ENCODE measurements around the gene RETN. TPM values are rescaled to one million over a fixed set of nuclear protein-coding genes. Genes with fewer than 3 reads are reported as not detected.

RETN gene
- polyA plus RNA-seq, 1 of the 3 experiments (the other 2 are of a cell fraction), result not detected

DNA sequence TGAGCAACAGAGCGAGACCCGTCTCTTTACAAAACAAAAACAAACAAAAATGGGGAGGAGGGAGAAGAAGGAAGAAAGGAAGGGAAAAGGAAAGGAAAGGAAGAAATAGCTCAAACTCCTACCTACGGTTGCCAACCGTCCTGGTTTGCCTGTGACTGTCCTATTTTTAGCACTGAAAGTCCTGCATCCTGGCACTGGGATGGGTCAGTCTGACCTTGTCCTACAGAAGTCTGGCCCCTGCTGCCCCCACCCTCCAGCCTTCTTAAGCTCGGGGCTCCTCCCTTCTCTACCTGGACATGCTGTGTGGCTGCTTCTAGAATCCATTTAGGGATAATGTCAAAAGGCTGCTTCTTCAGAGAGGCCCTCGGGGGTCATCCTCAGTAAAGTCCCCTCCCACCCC is 33.2 kb upstream of the RETN start:
- H3F3A ChIP-seq (replicated peaks; ENCODE audit: insufficient read depth), result peaks cover 4% of the 10 kb centered on the region
- DNase-seq, result no peak
- H2AFZ ChIP-seq (ENCODE audit: low read depth), result no peak overlapping the region
- H3K36me3 ChIP-seq (replicated peaks in 1 of 2; ENCODE audit: control insufficient read depth in 1 of 2, insufficient read depth in 2 of 2, low read length in 1 of 2), result no peaks in the 10 kb centered on the region
- POLR2A ChIA-PET, result interaction anchor here (1.2 kb wide), 1 partner anchor 45 kb away, joined by 3 read pairs; the partner anchor contains the start of gene TRAPPC5
- H3K9me3 ChIP-seq, result no peaks in the 10 kb centered on the region
- CTCF ChIA-PET, result interaction anchor here (1.1 to 5.5 kb wide), 5 partner anchors 9 to 163 kb away, joined by 5 to 25 read pairs (median 7); partner anchors contain the start of gene TRAPPC5
- TF ChIP-seq, protein P1, sequence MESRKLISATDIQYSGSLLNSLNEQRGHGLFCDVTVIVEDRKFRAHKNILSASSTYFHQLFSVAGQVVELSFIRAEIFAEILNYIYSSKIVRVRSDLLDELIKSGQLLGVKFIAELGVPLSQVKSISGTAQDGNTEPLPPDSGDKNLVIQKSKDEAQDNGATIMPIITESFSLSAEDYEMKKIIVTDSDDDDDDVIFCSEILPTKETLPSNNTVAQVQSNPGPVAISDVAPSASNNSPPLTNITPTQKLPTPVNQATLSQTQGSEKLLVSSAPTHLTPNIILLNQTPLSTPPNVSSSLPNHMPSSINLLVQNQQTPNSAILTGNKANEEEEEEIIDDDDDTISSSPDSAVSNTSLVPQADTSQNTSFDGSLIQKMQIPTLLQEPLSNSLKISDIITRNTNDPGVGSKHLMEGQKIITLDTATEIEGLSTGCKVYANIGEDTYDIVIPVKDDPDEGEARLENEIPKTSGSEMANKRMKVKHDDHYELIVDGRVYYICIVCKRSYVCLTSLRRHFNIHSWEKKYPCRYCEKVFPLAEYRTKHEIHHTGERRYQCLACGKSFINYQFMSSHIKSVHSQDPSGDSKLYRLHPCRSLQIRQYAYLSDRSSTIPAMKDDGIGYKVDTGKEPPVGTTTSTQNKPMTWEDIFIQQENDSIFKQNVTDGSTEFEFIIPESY (IDR thresholded peaks at IDR 0.05; ENCODE audit: borderline replicate concordance, low read depth), result no peak
- TF ChIP-seq RCOR1 (IDR thresholded peaks at IDR 0.05; ENCODE audit: low read length), result no peak
- TF ChIP-seq ELF1 (IDR thresholded peaks at IDR 0.05), result no peak
- TF ChIP-seq TEAD4 (IDR thresholded peaks at IDR 0.05; ENCODE audit: borderline replicate concordance, insufficient read depth), result no peak
- TF ChIP-seq, protein P2, sequence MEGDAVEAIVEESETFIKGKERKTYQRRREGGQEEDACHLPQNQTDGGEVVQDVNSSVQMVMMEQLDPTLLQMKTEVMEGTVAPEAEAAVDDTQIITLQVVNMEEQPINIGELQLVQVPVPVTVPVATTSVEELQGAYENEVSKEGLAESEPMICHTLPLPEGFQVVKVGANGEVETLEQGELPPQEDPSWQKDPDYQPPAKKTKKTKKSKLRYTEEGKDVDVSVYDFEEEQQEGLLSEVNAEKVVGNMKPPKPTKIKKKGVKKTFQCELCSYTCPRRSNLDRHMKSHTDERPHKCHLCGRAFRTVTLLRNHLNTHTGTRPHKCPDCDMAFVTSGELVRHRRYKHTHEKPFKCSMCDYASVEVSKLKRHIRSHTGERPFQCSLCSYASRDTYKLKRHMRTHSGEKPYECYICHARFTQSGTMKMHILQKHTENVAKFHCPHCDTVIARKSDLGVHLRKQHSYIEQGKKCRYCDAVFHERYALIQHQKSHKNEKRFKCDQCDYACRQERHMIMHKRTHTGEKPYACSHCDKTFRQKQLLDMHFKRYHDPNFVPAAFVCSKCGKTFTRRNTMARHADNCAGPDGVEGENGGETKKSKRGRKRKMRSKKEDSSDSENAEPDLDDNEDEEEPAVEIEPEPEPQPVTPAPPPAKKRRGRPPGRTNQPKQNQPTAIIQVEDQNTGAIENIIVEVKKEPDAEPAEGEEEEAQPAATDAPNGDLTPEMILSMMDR (IDR thresholded peaks at IDR 0.05), result no peak
- TF ChIP-seq SIN3A (IDR thresholded peaks at IDR 0.05; ENCODE audit: borderline replicate concordance, low read depth, low read length), result no peak
- no peak for TF ChIP-seq RAD21 (IDR thresholded peaks at IDR 0.05; ENCODE audit: low read length)
- TF ChIP-seq, protein P3, sequence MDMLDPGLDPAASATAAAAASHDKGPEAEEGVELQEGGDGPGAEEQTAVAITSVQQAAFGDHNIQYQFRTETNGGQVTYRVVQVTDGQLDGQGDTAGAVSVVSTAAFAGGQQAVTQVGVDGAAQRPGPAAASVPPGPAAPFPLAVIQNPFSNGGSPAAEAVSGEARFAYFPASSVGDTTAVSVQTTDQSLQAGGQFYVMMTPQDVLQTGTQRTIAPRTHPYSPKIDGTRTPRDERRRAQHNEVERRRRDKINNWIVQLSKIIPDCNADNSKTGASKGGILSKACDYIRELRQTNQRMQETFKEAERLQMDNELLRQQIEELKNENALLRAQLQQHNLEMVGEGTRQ (IDR thresholded peaks at IDR 0.05; ENCODE audit: borderline replicate concordance, low read depth, low read length), result no peak
- no peak for TF ChIP-seq RXRA (IDR thresholded peaks at IDR 0.05; ENCODE audit: borderline replicate concordance, low read depth)
- TF ChIP-seq FOXM1 (IDR thresholded peaks at IDR 0.05; ENCODE audit: low read depth), result no peak
- TF ChIP-seq, protein P4, sequence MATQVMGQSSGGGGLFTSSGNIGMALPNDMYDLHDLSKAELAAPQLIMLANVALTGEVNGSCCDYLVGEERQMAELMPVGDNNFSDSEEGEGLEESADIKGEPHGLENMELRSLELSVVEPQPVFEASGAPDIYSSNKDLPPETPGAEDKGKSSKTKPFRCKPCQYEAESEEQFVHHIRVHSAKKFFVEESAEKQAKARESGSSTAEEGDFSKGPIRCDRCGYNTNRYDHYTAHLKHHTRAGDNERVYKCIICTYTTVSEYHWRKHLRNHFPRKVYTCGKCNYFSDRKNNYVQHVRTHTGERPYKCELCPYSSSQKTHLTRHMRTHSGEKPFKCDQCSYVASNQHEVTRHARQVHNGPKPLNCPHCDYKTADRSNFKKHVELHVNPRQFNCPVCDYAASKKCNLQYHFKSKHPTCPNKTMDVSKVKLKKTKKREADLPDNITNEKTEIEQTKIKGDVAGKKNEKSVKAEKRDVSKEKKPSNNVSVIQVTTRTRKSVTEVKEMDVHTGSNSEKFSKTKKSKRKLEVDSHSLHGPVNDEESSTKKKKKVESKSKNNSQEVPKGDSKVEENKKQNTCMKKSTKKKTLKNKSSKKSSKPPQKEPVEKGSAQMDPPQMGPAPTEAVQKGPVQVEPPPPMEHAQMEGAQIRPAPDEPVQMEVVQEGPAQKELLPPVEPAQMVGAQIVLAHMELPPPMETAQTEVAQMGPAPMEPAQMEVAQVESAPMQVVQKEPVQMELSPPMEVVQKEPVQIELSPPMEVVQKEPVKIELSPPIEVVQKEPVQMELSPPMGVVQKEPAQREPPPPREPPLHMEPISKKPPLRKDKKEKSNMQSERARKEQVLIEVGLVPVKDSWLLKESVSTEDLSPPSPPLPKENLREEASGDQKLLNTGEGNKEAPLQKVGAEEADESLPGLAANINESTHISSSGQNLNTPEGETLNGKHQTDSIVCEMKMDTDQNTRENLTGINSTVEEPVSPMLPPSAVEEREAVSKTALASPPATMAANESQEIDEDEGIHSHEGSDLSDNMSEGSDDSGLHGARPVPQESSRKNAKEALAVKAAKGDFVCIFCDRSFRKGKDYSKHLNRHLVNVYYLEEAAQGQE (IDR thresholded peaks at IDR 0.05; ENCODE audit: low read depth, low read length), result no peak
- TF ChIP-seq GATA2 (CRISPR knock-in tag; IDR thresholded peaks at IDR 0.05), result no peak
- no peak for TF ChIP-seq FOSL2 (IDR thresholded peaks at IDR 0.05; ENCODE audit: borderline replicate concordance, low read depth)
- no peak for TF ChIP-seq FOXJ3 (CRISPR knock-in tag; IDR thresholded peaks at IDR 0.05)
- TF ChIP-seq TCF12 (IDR thresholded peaks at IDR 0.05), result no peak
- no peak for TF ChIP-seq MXI1 (IDR thresholded peaks at IDR 0.05; ENCODE audit: low read depth, low read length)
- H3K27ac ChIP-seq (ENCODE audit: low read depth in 2 of 2, low read length in 1 of 2), result no peak overlapping the region
- H3K27me3 ChIP-seq (ENCODE audit: insufficient read depth), result peaks cover 37% of the 10 kb centered on the region
- H4K20me1 ChIP-seq (ENCODE audit: insufficient read depth), result no peaks in the 10 kb centered on the region
- H3K9ac ChIP-seq, result no peak overlapping the region
- peaks cover 5% of the 10 kb centered on the region; the same call in 1 of the 2 replicates for H3K79me2 ChIP-seq (ENCODE audit: insufficient read depth)
- no peak overlapping the region for H3K4me3 ChIP-seq (ENCODE audit: low read depth in 2 of 2, low read length in 1 of 2)
- no peaks in the 10 kb centered on the region for H3K9me2 ChIP-seq
- H3K4me2 ChIP-seq, result no peak overlapping the region
- peaks cover 0 to 5% of the 10 kb centered on the region in 2 experiments; a peak in 1 of 4 replicates for H3K4me1 ChIP-seq (ENCODE audit: control insufficient read depth in 1 of 2, insufficient read depth in 2 of 2, low read depth in 1 of 2, low read length in 1 of 2)
- 13% methylated on average over 6 of the region's 6 CpGs for WGBS (ENCODE audit: low lambda C conversion rate)

All from SK-N-SH (cell line).